ENCODE data around the gene PRPF39. TPM values are rescaled to one million over a fixed set of nuclear protein-coding genes. Genes with fewer than 3 reads are reported as not detected.

The PRPF39 gene
- total and polyA plus RNA-seq, 8 donors, result 13.2 to 36.8 (median 23.2) TPM

DNA sequence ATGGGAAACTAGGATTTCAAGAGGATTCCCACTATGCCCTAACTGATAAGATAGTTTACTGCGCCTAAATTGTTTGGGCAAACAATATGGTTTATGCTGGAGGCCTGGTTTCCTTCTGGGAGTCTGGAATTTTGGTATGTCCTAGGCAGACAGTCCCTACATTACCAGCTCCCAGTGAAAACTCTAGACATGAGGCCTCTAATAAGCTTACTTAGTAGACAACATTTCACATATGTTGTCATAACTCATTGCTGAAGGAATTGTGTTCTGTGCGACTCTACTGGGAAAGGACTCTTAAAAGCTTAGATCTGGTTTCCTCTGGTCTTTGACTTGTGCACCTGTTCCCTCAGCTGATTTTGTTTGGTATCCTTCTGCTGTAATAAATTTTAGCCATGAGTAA lies 18.0 kb upstream of the PRPF39 start:
- no peak for ATAC-seq
- Histone ChIP-seq H3K9me3 (no peaks in the 10 kb centered on the region), H3K36me3 (no peaks in the 10 kb centered on the region), H3K4me3 (no peak overlapping the region), H3K27ac (no peak overlapping the region), H3K4me1 (no peaks in the 10 kb centered on the region), H3K27me3 (no peaks in the 10 kb centered on the region)
- no peak for DNase-seq
- intact Hi-C loops (cut with DNase I), result no loop called here
- WGBS, 2 donors, result 94 to 95% methylated on average over 2 of the region's 2 CpGs
- TF ChIP-seq, protein P1, sequence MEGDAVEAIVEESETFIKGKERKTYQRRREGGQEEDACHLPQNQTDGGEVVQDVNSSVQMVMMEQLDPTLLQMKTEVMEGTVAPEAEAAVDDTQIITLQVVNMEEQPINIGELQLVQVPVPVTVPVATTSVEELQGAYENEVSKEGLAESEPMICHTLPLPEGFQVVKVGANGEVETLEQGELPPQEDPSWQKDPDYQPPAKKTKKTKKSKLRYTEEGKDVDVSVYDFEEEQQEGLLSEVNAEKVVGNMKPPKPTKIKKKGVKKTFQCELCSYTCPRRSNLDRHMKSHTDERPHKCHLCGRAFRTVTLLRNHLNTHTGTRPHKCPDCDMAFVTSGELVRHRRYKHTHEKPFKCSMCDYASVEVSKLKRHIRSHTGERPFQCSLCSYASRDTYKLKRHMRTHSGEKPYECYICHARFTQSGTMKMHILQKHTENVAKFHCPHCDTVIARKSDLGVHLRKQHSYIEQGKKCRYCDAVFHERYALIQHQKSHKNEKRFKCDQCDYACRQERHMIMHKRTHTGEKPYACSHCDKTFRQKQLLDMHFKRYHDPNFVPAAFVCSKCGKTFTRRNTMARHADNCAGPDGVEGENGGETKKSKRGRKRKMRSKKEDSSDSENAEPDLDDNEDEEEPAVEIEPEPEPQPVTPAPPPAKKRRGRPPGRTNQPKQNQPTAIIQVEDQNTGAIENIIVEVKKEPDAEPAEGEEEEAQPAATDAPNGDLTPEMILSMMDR (IDR thresholded peaks at IDR 0.05), result no peak
- no peak for FAIRE-seq

GRCh38 chr14:45066667-45067066 lies 17.2 kb upstream of the PRPF39 start:
- no peaks in the 10 kb centered on the region for H3K9me3 ChIP-seq
- TF ChIP-seq, protein P1 (IDR thresholded peaks at IDR 0.05), result no peak
- ATAC-seq (no peak), FAIRE-seq (no peak), DNase-seq (no peak)
- H3K27me3 ChIP-seq, result no peaks in the 10 kb centered on the region
- WGBS, 2 donors, result 97 to 99% methylated on average over 3 of the region's 3 CpGs
- no peak overlapping the region for H3K4me3 ChIP-seq
- intact Hi-C loops (cut with DNase I), result no loop called here
- no peaks in the 10 kb centered on the region for H3K4me1 ChIP-seq
- no peaks in the 10 kb centered on the region for H3K36me3 ChIP-seq
- H3K27ac ChIP-seq, result no peak overlapping the region

GRCh38 chr14:45068396-45068795 lies 15.5 kb upstream of the PRPF39 start:
- Histone ChIP-seq H3K9me3 (no peaks in the 10 kb centered on the region), H3K27ac (no peak overlapping the region), H3K4me1 (no peaks in the 10 kb centered on the region), H3K27me3 (no peaks in the 10 kb centered on the region), H3K4me3 (no peak overlapping the region), H3K36me3 (no peaks in the 10 kb centered on the region)
- WGBS, 2 donors, result 95 to 98% methylated on average over 3 of the region's 3 CpGs
- ATAC-seq (no peak), FAIRE-seq (no peak), DNase-seq (no peak)
- TF ChIP-seq, protein P1 (IDR thresholded peaks at IDR 0.05), result no peak
- intact Hi-C loops (cut with DNase I), result no loop called here

GRCh38 chr14:45070215-45070614 lies 13.7 kb upstream of the PRPF39 start:
- intact Hi-C loops (cut with DNase I), result no loop called here
- no peaks in the 10 kb centered on the region for H3K27me3 ChIP-seq
- no peaks in the 10 kb centered on the region for H3K36me3 ChIP-seq
- TF ChIP-seq, protein P1 (IDR thresholded peaks at IDR 0.05), result no peak
- no peak overlapping the region for H3K4me3 ChIP-seq
- H3K4me1 ChIP-seq, result no peaks in the 10 kb centered on the region
- H3K9me3 ChIP-seq, result no peaks in the 10 kb centered on the region
- FAIRE-seq (no peak), DNase-seq (no peak), ATAC-seq (no peak)
- H3K27ac ChIP-seq, result no peak overlapping the region
- WGBS, 2 donors, result 90 to 100% methylated on average over 1 of the region's 1 CpG

- TF ChIP-seq, protein P1 (IDR thresholded peaks at IDR 0.05), result no peak
- no peak for FAIRE-seq
- WGBS, 2 donors, result 95 to 98% methylated on average over 6 of the region's 6 CpGs
Observed at GRCh38 chr14:45072126-45072525, 11.8 kb upstream of the PRPF39 start.

More at GRCh38 chr14:45072126-45072525, 11.8 kb upstream of the PRPF39 start:
- no peak for DNase-seq
- intact Hi-C loops (cut with DNase I), result no loop called here
- no peaks in the 10 kb centered on the region for H3K4me1 ChIP-seq
- no peak overlapping the region for H3K4me3 ChIP-seq
- no peak for ATAC-seq
- no peaks in the 10 kb centered on the region for H3K9me3 ChIP-seq
- H3K27me3 ChIP-seq, result no peaks in the 10 kb centered on the region
- H3K36me3 ChIP-seq, result no peaks in the 10 kb centered on the region
- no peak overlapping the region for H3K27ac ChIP-seq

Data from pancreas (tissue), 10 donors.